GM12892 (cell line): ENCODE measurements around the gene ITGB5.

ENCODE experiments used
- POLR2A ChIP-seq: IDR thresholded peaks from 2 replicates; pipeline ENCODE4 v1.6.1; 2011; ENCODE audit warnings: low read depth, low read length, control low read depth
- POLR2AphosphoS5 ChIP-seq: IDR thresholded peaks from 2 replicates; pipeline ENCODE4 v1.6.1; 2011; ENCODE audit warnings: low read depth, low read length, control low read depth

- TF ChIP-seq POLR2AphosphoS5 = no peak
- TF ChIP-seq POLR2A = no peak
Observed at GRCh38 chr3:124781476-124782376, 105.4 kb downstream of the ITGB5 start.
